ENCODE measurements around the gene TMEM125.

Gene TMEM125

GRCh38 chr1:43247256-43247921 lies 22.4 kb upstream of the TMEM125 start:
- peaks cover 0 to 3% of the 10 kb centered on the region in 2 donors for H3K4me1 ChIP-seq (ENCODE audit: control insufficient read depth in 2 of 2, insufficient read depth in 1 of 2, low read depth in 1 of 2, low read length in 2 of 2)
- no peak overlapping the region for H3K9ac ChIP-seq (ENCODE audit: low read depth, low read length, poor library complexity)
- no peak overlapping the region for H3K4ac ChIP-seq (ENCODE audit: low read length)
- H4K91ac ChIP-seq (ENCODE audit: low read depth, low read length, poor library complexity): no peak overlapping the region
- no peak overlapping the region for H2BK120ac ChIP-seq (ENCODE audit: low read depth, low read length)
- H3K14ac ChIP-seq (ENCODE audit: low read length): no peak overlapping the region
- H3K9me3 ChIP-seq (replicated peaks in 1 of 2; ENCODE audit: control insufficient read depth in 2 of 2, insufficient read depth in 1 of 2, low read depth in 1 of 2, low read length in 2 of 2): peaks cover 6 to 13% of the 10 kb centered on the region in 2 donors
- no peak overlapping the region for H3K23ac ChIP-seq (ENCODE audit: low read depth, low read length, poor library complexity)
- no peak overlapping the region for H2BK12ac ChIP-seq (ENCODE audit: low read length)
- no peak overlapping the region for H3K27ac ChIP-seq (replicated peaks; ENCODE audit: low read length)
- H3K4me3 ChIP-seq (ENCODE audit: low read length in 2 of 2): no peak overlapping the region
- H4K8ac ChIP-seq (ENCODE audit: low read depth, low read length): no peak overlapping the region
- H3K36me3 ChIP-seq (replicated peaks in 1 of 2; ENCODE audit: control insufficient read depth in 2 of 2, insufficient read depth in 2 of 2, low read length in 2 of 2): no peaks in the 10 kb centered on the region
- WGBS, 2 donors (ENCODE audit: extremely low coverage in 2 of 2, insufficient read length in 2 of 2, insufficient replicate concordance in 1 of 2): no CpG with 5 or more reads among the region's 6 CpGs
- no peak overlapping the region for H3K4me2 ChIP-seq (ENCODE audit: insufficient read depth, low read length, poor library complexity, severe bottlenecking)
- H2BK5ac ChIP-seq (ENCODE audit: low read length): no peak overlapping the region
- H3K27me3 ChIP-seq (ENCODE audit: control insufficient read depth in 3 of 3, insufficient read depth in 3 of 3, low read depth in 1 of 3, low read length in 3 of 3): no peaks in the 10 kb centered on the region
- no peak overlapping the region for H2BK15ac ChIP-seq (ENCODE audit: low read length)
- H2AK5ac ChIP-seq (ENCODE audit: low read depth, low read length): no peak overlapping the region
- H3K79me1 ChIP-seq (ENCODE audit: low read depth, low read length): no peaks in the 10 kb centered on the region
- H2AFZ ChIP-seq (ENCODE audit: low read length): no peak overlapping the region
- no peak for DNase-seq (ENCODE audit: low spot score)
- H3K18ac ChIP-seq (ENCODE audit: low read length): no peak overlapping the region

DNA sequence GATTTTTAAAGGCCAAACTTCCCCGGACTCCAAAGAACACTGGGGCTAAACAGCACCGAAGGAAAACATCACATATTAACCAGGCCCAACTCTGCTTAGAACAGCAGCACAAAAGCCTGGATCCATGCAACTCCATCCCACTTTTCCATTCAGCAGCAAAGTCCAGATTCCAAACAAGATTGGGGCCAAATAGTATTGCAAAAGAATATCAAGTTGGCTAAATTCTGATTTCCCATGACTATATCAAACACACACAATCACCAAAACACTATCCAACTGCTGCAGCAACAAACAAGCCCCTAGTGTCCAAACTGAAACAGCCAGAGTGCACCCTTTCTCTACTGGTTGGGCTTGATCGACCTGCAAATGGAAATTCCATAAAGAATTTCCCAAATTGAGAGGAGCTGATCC lies 19.4 kb upstream of the TMEM125 start:
- no peak overlapping the region for H3K4me2 ChIP-seq (ENCODE audit: insufficient read depth, low read length, poor library complexity, severe bottlenecking)
- no peak overlapping the region for H3K4me3 ChIP-seq (ENCODE audit: low read length in 2 of 2)
- H3K36me3 ChIP-seq (replicated peaks in 1 of 2; ENCODE audit: control insufficient read depth in 2 of 2, insufficient read depth in 2 of 2, low read length in 2 of 2): no peaks in the 10 kb centered on the region
- DNase-seq (ENCODE audit: low spot score): no peak
- H2BK12ac ChIP-seq (ENCODE audit: low read length): no peak overlapping the region
- H4K8ac ChIP-seq (ENCODE audit: low read depth, low read length): no peak overlapping the region
- H2BK5ac ChIP-seq (ENCODE audit: low read length): no peak overlapping the region
- no peak overlapping the region for H2BK15ac ChIP-seq (ENCODE audit: low read length)
- H4K91ac ChIP-seq (ENCODE audit: low read depth, low read length, poor library complexity): no peak overlapping the region
- no peak overlapping the region for H2BK120ac ChIP-seq (ENCODE audit: low read depth, low read length)
- H2AK5ac ChIP-seq (ENCODE audit: low read depth, low read length): no peak overlapping the region
- WGBS, 2 donors (ENCODE audit: extremely low coverage in 2 of 2, insufficient read length in 2 of 2, insufficient replicate concordance in 1 of 2): no CpG with 5 or more reads among the region's 3 CpGs
- no peak overlapping the region for H3K27ac ChIP-seq (replicated peaks; ENCODE audit: low read length)
- no peak overlapping the region for H3K14ac ChIP-seq (ENCODE audit: low read length)
- H3K23ac ChIP-seq (ENCODE audit: low read depth, low read length, poor library complexity): no peak overlapping the region
- H3K9me3 ChIP-seq (replicated peaks in 1 of 2; ENCODE audit: control insufficient read depth in 2 of 2, insufficient read depth in 1 of 2, low read depth in 1 of 2, low read length in 2 of 2): peaks cover 6 to 13% of the 10 kb centered on the region in 2 donors
- no peaks in the 10 kb centered on the region for H3K79me1 ChIP-seq (ENCODE audit: low read depth, low read length)
- no peak overlapping the region for H3K18ac ChIP-seq (ENCODE audit: low read length)
- H3K27me3 ChIP-seq (ENCODE audit: control insufficient read depth in 3 of 3, insufficient read depth in 3 of 3, low read depth in 1 of 3, low read length in 3 of 3): peaks cover 0 to 7% (median 0%) of the 10 kb centered on the region in 3 experiments
- no peak overlapping the region for H3K4ac ChIP-seq (ENCODE audit: low read length)
- H2AFZ ChIP-seq (ENCODE audit: low read length): no peak overlapping the region
- no peaks in the 10 kb centered on the region for H3K4me1 ChIP-seq (ENCODE audit: control insufficient read depth in 2 of 2, insufficient read depth in 1 of 2, low read depth in 1 of 2, low read length in 2 of 2)
- H3K9ac ChIP-seq (ENCODE audit: low read depth, low read length, poor library complexity): no peak overlapping the region

- H3K14ac ChIP-seq (ENCODE audit: low read length): no peak overlapping the region
- H3K27me3 ChIP-seq (ENCODE audit: control insufficient read depth in 3 of 3, insufficient read depth in 3 of 3, low read depth in 1 of 3, low read length in 3 of 3): peaks cover 0 to 14% (median 0%) of the 10 kb centered on the region in 3 experiments
- H2BK12ac ChIP-seq (ENCODE audit: low read length): no peak overlapping the region
- H3K4me3 ChIP-seq (ENCODE audit: low read length in 2 of 2): no peak overlapping the region
- H3K23ac ChIP-seq (ENCODE audit: low read depth, low read length, poor library complexity): no peak overlapping the region
- no peak overlapping the region for H2BK120ac ChIP-seq (ENCODE audit: low read depth, low read length)
- H3K4me2 ChIP-seq (ENCODE audit: insufficient read depth, low read length, poor library complexity, severe bottlenecking): no peak overlapping the region
- no peak overlapping the region for H3K18ac ChIP-seq (ENCODE audit: low read length)
- H3K4me1 ChIP-seq (ENCODE audit: control insufficient read depth in 2 of 2, insufficient read depth in 1 of 2, low read depth in 1 of 2, low read length in 2 of 2): no peaks in the 10 kb centered on the region
- H3K9ac ChIP-seq (ENCODE audit: low read depth, low read length, poor library complexity): no peak overlapping the region
- no peaks in the 10 kb centered on the region for H3K36me3 ChIP-seq (replicated peaks in 1 of 2; ENCODE audit: control insufficient read depth in 2 of 2, insufficient read depth in 2 of 2, low read length in 2 of 2)
- H3K4ac ChIP-seq (ENCODE audit: low read length): no peak overlapping the region
- H2AFZ ChIP-seq (ENCODE audit: low read length): no peak overlapping the region
- no peak overlapping the region for H2AK5ac ChIP-seq (ENCODE audit: low read depth, low read length)
- no peak overlapping the region for H2BK15ac ChIP-seq (ENCODE audit: low read length)
- no peak overlapping the region for H4K91ac ChIP-seq (ENCODE audit: low read depth, low read length, poor library complexity)
- no CpG with 5 or more reads among the region's 5 CpGs for WGBS, 2 donors (ENCODE audit: extremely low coverage in 2 of 2, insufficient read length in 2 of 2, insufficient replicate concordance in 1 of 2)
- no peak overlapping the region for H4K8ac ChIP-seq (ENCODE audit: low read depth, low read length)
- H2BK5ac ChIP-seq (ENCODE audit: low read length): no peak overlapping the region
- peaks cover 6 to 12% of the 10 kb centered on the region in 2 donors for H3K9me3 ChIP-seq (replicated peaks in 1 of 2; ENCODE audit: control insufficient read depth in 2 of 2, insufficient read depth in 1 of 2, low read depth in 1 of 2, low read length in 2 of 2)
- no peak overlapping the region for H3K27ac ChIP-seq (replicated peaks; ENCODE audit: low read length)
- no peaks in the 10 kb centered on the region for H3K79me1 ChIP-seq (ENCODE audit: low read depth, low read length)
- DNase-seq (ENCODE audit: low spot score): no peak
Observed at GRCh38 chr1:43251024-43251423, 18.8 kb upstream of the TMEM125 start.

DNA sequence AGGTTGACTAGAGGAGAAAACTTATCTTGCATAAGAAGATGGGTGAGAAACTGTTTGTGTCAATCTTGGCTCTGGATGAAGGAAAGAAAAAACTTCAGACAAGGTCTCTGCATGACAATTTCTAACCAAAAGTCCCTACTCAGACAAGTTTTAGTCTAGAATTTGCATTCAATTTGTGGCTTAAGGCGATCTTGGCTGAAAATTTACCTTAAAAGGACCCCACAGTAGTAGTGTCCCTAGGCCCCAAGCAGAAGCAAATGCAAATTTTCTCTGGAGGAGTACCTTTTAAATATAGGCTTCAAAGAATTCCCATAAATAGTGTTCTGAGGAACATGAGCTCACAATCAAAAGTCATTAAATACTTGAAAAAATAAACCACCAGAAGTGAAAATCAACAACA lies 17.6 kb upstream of the TMEM125 start:
- Histone ChIP-seq H4K91ac (ENCODE audit: low read depth, low read length, poor library complexity) (no peak overlapping the region), H3K36me3 (replicated peaks in 1 of 2; ENCODE audit: control insufficient read depth in 2 of 2, insufficient read depth in 2 of 2, low read length in 2 of 2) (no peaks in the 10 kb centered on the region), H3K9me3 (replicated peaks in 1 of 2; ENCODE audit: control insufficient read depth in 2 of 2, insufficient read depth in 1 of 2, low read depth in 1 of 2, low read length in 2 of 2) (peaks cover under 1 to 3% of the 10 kb centered on the region in 2 donors), H3K27me3 (ENCODE audit: control insufficient read depth in 3 of 3, insufficient read depth in 3 of 3, low read depth in 1 of 3, low read length in 3 of 3) (peaks cover 0 to 16% (median 0%) of the 10 kb centered on the region in 3 experiments), H3K27ac (replicated peaks; ENCODE audit: low read length) (no peak overlapping the region), H3K4me3 (ENCODE audit: low read length in 2 of 2) (no peak overlapping the region), H3K14ac (ENCODE audit: low read length) (no peak overlapping the region), H2AFZ (ENCODE audit: low read length) (no peak overlapping the region), H3K4me1 (ENCODE audit: control insufficient read depth in 2 of 2, insufficient read depth in 1 of 2, low read depth in 1 of 2, low read length in 2 of 2) (no peaks in the 10 kb centered on the region), H2BK120ac (ENCODE audit: low read depth, low read length) (no peak overlapping the region), H2AK5ac (ENCODE audit: low read depth, low read length) (no peak overlapping the region), H3K4ac (ENCODE audit: low read length) (no peak overlapping the region), H3K9ac (ENCODE audit: low read depth, low read length, poor library complexity) (no peak overlapping the region), H2BK15ac (ENCODE audit: low read length) (no peak overlapping the region), H3K23ac (ENCODE audit: low read depth, low read length, poor library complexity) (no peak overlapping the region), H3K4me2 (ENCODE audit: insufficient read depth, low read length, poor library complexity, severe bottlenecking) (no peak overlapping the region), H3K79me1 (ENCODE audit: low read depth, low read length) (no peaks in the 10 kb centered on the region), H4K8ac (ENCODE audit: low read depth, low read length) (no peak overlapping the region), H2BK12ac (ENCODE audit: low read length) (no peak overlapping the region), H2BK5ac (ENCODE audit: low read length) (no peak overlapping the region), H3K18ac (ENCODE audit: low read length) (no peak overlapping the region)
- no CpG with 5 or more reads among the region's 1 CpG for WGBS, 2 donors (ENCODE audit: extremely low coverage in 2 of 2, insufficient read length in 2 of 2, insufficient replicate concordance in 1 of 2)
- no peak for DNase-seq (ENCODE audit: low spot score)

All from neuronal stem cell (in vitro differentiated cells).